Kidney (tissue), 14 donors: Measurements from ENCODE around the gene ARHGEF40. TPM values are rescaled to one million over a fixed set of nuclear protein-coding genes. Genes with fewer than 3 reads are reported as not detected.

Experiments
- DNase-seq, 5 donors: peaks; one replicate each; pipeline ENCODE4 v3.0.0-alpha.2; 2013 to 2020
- FAIRE-seq: peaks from 2 replicates; lab custom pipeline; 2012; peaks lifted over from hg19 to GRCh38; lab: Jason Lieb, UNC
- H3K27ac ChIP-seq, 2 donors: one replicate each; pipeline ENCODE4 v1.7.0; 2013; ENCODE audit warnings: low read depth in 2 of 2, low read length in 2 of 2, inconsistent platforms in 1 of 2
- H3K27me3 ChIP-seq: one replicate; pipeline ENCODE4 v1.7.1; 2013; ENCODE audit warnings: low read length, inconsistent platforms; ENCODE audit not compliant: control insufficient read depth, insufficient read depth
- H3K36me3 ChIP-seq, 3 donors: one replicate each; pipeline versions ENCODE4 v1.7.0 to v1.7.1; 2013; ENCODE audit warnings: low read length in 3 of 3, control low read depth in 1 of 3, inconsistent platforms in 1 of 3; ENCODE audit not compliant: insufficient read depth in 3 of 3, control insufficient read depth in 2 of 3
- H3K4me1 ChIP-seq, 3 donors: one replicate each; pipeline versions ENCODE4 v1.7.0 to v1.7.1; 2013; ENCODE audit warnings: low read length in 3 of 3, inconsistent platforms in 1 of 3, low read depth in 1 of 3; ENCODE audit not compliant: control insufficient read depth in 2 of 3, insufficient read depth in 2 of 3
- H3K4me3 ChIP-seq, 3 donors: one replicate each; pipeline versions ENCODE4 v1.7.0 to v1.8.1; 2013; ENCODE audit warnings: low read length in 3 of 3, control low read depth in 1 of 3, inconsistent platforms in 1 of 3
- H3K9ac ChIP-seq, 3 donors: one replicate each; pipeline versions ENCODE4 v1.7.0 to v1.7.1; 2013; ENCODE audit warnings: low read length in 3 of 3, control low read depth in 1 of 3, inconsistent platforms in 1 of 3
- H3K9me3 ChIP-seq, 3 donors: one replicate each; pipeline versions ENCODE4 v1.7.0 to v1.7.1; 2013; ENCODE audit warnings: low read length in 3 of 3, control low read depth in 1 of 3, inconsistent platforms in 1 of 3; ENCODE audit not compliant: control insufficient read depth in 2 of 3, insufficient read depth in 1 of 3
- CTCF ChIP-seq: IDR thresholded peaks from 3 replicates; pipeline ENCODE4 v1.5.1; 2012; ENCODE audit warnings: mild to moderate bottlenecking, moderate library complexity, borderline replicate concordance; ENCODE audit not compliant: insufficient read depth; ENCODE audit errors: extremely low read depth
- intact Hi-C: fragments of 100-400 bp; cut with DNase I; formaldehyde crosslinking; loops from one replicate; pipeline ENCODE4 v1.11.1; 2022
- microRNA-seq: library from miRNA; unstranded; fragments of <30 nt; microRNA quantifications from one replicate; pipeline ENCODE4 v1.2.0, GENCODE V29; 2020
- polyA plus RNA-seq: library from polyadenylated mRNA; stranded (reverse); fragments of 350-450 nt; fragmentation: Illumina TruSeq; extraction: RNeasy Lipid Tissue Mini Kit (QIAGEN cat#74804); gene quantifications from one replicate; pipeline ENCODE4 v1.2.3, GENCODE V29; 2014; ENCODE audit warnings: low read depth, low replicate concordance; ENCODE audit not compliant: insufficient read depth
- total RNA-seq: library from RNA; stranded (reverse); fragmentation: NEBNext Ultra II Directional; extraction: Animal tissue kit (Norgen Biotek cat#: 25700); gene quantifications from one replicate; pipeline ENCODE4 v1.2.1, GENCODE V29; 2021
- donor health status: control.
- donor health status: control.
- donor health status: control.
- donor health status: control.
- donor health status: control.
- donor health status: DM: yes; HTN: yes; CAD: no.
- donor health status: Normal renal cell carcinoma (clear cell type).

ARHGEF40 gene
- total and polyA plus RNA-seq, 2 donors from 2014 or later: 15.9 to 25.6 TPM

GRCh38 chr14:21136024-21136423 is 65.9 kb downstream of the ARHGEF40 start:
- FAIRE-seq (no peak), DNase-seq (peak in 1 of 5 donors; percentile 14)
- Histone ChIP-seq H3K9ac (no peak overlapping the region), H3K4me3 (no peak overlapping the region), H3K27ac (no peak overlapping the region), H3K4me1 (no peaks in the 10 kb centered on the region), H3K36me3 (no peaks in the 10 kb centered on the region), H3K27me3 (no peaks in the 10 kb centered on the region), H3K9me3 (no peaks in the 10 kb centered on the region)
- intact Hi-C loops: no loop called here
- TF ChIP-seq CTCF: peak; percentile 14

Small RNA genes within 50 kb of the gene (microRNA-seq; reads per million reads assigned to microRNA genes)
- not detected for gene MIR6717

Other genes with a start within 250 kb of the ARHGEF40 start
- gene RNASE3, start 178.9 kb upstream of the ARHGEF40 start, total RNA-seq: 0.38 TPM
- not detected for gene RNASE3, start 178.9 kb upstream of the ARHGEF40 start, polyA plus RNA-seq
- gene RNASE2, start 114.8 kb upstream of the ARHGEF40 start, total RNA-seq: 4.3 TPM
- 2.4 TPM for gene RNASE2, start 114.8 kb upstream of the ARHGEF40 start, polyA plus RNA-seq
- 53.2 TPM for gene METTL17, start 80.3 kb upstream of the ARHGEF40 start, total RNA-seq
- gene METTL17, start 80.3 kb upstream of the ARHGEF40 start, polyA plus RNA-seq: 68.6 TPM
- not detected for gene SLC39A2, start 71.0 kb upstream of the ARHGEF40 start, total RNA-seq
- gene SLC39A2, start 71.0 kb upstream of the ARHGEF40 start, polyA plus RNA-seq: not detected
- gene NDRG2, start 45.2 kb upstream of the ARHGEF40 start, total RNA-seq: 86.2 TPM
- 209 TPM for gene NDRG2, start 45.2 kb upstream of the ARHGEF40 start, polyA plus RNA-seq
- gene TPPP2, start 40.1 kb upstream of the ARHGEF40 start, total RNA-seq: not detected
- gene TPPP2, start 40.1 kb upstream of the ARHGEF40 start, polyA plus RNA-seq: 1.3 TPM
- gene RNASE13, start 35.5 kb upstream of the ARHGEF40 start, total RNA-seq: not detected
- not detected for gene RNASE13, start 35.5 kb upstream of the ARHGEF40 start, polyA plus RNA-seq
- not detected for gene RNASE7, start 27.9 kb upstream of the ARHGEF40 start, total RNA-seq
- not detected for gene RNASE7, start 27.9 kb upstream of the ARHGEF40 start, polyA plus RNA-seq
- gene RNASE8, start 12.5 kb upstream of the ARHGEF40 start, total RNA-seq: not detected
- not detected for gene RNASE8, start 12.5 kb upstream of the ARHGEF40 start, polyA plus RNA-seq
- gene ZNF219, start 28.4 kb downstream of the ARHGEF40 start, total RNA-seq: 24.6 TPM
- gene ZNF219, start 28.4 kb downstream of the ARHGEF40 start, polyA plus RNA-seq: 12.6 TPM
- gene TMEM253, start 30.8 kb downstream of the ARHGEF40 start, total RNA-seq: 0.41 TPM
- 0.43 TPM for gene TMEM253, start 30.8 kb downstream of the ARHGEF40 start, polyA plus RNA-seq
- not detected for gene OR5AU1, start 85.8 kb downstream of the ARHGEF40 start, total RNA-seq
- gene OR5AU1, start 85.8 kb downstream of the ARHGEF40 start, polyA plus RNA-seq: not detected
- 398 TPM for gene HNRNPC, start 199.1 kb downstream of the ARHGEF40 start, total RNA-seq
- 462 TPM for gene HNRNPC, start 199.1 kb downstream of the ARHGEF40 start, polyA plus RNA-seq
- 0.47 TPM for gene RPGRIP1, start 209.8 kb downstream of the ARHGEF40 start, total RNA-seq
- not detected for gene RPGRIP1, start 209.8 kb downstream of the ARHGEF40 start, polyA plus RNA-seq